ENCODE results near the gene MN1. TPM values are rescaled to one million over a fixed set of nuclear protein-coding genes. Genes with fewer than 3 reads are reported as not detected.
A peak's percentile ranks its signal among the peaks of the same experiment; 100 is the strongest.

Gene MN1
- total RNA-seq, 1 donor from 2014 or later = 145 TPM

DNA sequence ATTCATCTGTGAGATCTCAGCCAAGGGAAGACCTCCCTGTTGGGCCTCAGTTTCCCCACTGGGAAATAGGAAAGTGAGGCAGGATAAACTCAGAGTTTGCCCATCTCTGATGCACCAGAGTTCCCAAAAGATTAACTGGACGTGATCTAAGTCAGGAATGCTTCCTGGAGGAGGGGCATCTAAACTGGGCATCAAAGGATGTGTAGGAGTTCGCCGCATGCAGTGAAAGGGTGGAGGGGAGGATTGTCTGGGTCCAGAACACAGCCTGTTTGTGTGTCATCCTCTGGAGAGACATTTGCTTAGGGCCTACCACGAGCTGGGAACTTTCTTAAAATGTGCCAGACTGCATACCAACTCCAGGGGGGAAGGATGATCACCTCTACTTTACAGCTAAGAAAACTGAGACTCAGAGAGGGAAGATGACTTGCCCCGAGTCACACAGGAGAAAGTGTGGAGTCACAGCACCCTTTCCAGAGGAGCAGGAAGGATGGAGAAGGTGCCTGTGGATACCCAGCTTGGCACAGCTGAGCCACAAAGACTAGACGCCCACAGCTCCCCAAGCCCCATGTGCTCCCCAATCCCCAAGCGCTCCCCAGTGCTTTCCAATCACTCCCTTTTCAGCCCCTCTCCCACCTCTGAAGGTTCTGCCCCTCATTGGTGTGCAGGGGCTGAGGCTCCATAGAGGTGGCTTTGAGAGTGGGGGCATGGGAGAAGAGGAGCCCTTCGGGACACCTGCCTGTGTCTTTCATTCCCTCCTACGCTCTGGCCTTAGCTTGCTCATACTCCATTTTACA is 50.1 kb downstream of the MN1 start:
- TF ChIP-seq, protein P1, sequence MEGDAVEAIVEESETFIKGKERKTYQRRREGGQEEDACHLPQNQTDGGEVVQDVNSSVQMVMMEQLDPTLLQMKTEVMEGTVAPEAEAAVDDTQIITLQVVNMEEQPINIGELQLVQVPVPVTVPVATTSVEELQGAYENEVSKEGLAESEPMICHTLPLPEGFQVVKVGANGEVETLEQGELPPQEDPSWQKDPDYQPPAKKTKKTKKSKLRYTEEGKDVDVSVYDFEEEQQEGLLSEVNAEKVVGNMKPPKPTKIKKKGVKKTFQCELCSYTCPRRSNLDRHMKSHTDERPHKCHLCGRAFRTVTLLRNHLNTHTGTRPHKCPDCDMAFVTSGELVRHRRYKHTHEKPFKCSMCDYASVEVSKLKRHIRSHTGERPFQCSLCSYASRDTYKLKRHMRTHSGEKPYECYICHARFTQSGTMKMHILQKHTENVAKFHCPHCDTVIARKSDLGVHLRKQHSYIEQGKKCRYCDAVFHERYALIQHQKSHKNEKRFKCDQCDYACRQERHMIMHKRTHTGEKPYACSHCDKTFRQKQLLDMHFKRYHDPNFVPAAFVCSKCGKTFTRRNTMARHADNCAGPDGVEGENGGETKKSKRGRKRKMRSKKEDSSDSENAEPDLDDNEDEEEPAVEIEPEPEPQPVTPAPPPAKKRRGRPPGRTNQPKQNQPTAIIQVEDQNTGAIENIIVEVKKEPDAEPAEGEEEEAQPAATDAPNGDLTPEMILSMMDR (IDR thresholded peaks at IDR 0.05) = no peak
- DNase-seq (ENCODE audit: extremely low spot score, unreplicated experiment) = no peak
- peak overlapping the region; percentile 92 for H3K27ac Mint-ChIP-seq (ENCODE audit: unreplicated experiment)
- no peak overlapping the region for H3K4me3 Mint-ChIP-seq (ENCODE audit: unreplicated experiment)
- peaks cover 38% of the 10 kb centered on the region for H3K36me3 Mint-ChIP-seq (ENCODE audit: unreplicated experiment)
- peaks cover 92% of the 10 kb centered on the region for H3K4me1 Mint-ChIP-seq (ENCODE audit: unreplicated experiment)
- no peaks in the 10 kb centered on the region for H3K9me3 Mint-ChIP-seq (ENCODE audit: unreplicated experiment)
- H3K27me3 Mint-ChIP-seq (ENCODE audit: unreplicated experiment) = no peaks in the 10 kb centered on the region

DNA sequence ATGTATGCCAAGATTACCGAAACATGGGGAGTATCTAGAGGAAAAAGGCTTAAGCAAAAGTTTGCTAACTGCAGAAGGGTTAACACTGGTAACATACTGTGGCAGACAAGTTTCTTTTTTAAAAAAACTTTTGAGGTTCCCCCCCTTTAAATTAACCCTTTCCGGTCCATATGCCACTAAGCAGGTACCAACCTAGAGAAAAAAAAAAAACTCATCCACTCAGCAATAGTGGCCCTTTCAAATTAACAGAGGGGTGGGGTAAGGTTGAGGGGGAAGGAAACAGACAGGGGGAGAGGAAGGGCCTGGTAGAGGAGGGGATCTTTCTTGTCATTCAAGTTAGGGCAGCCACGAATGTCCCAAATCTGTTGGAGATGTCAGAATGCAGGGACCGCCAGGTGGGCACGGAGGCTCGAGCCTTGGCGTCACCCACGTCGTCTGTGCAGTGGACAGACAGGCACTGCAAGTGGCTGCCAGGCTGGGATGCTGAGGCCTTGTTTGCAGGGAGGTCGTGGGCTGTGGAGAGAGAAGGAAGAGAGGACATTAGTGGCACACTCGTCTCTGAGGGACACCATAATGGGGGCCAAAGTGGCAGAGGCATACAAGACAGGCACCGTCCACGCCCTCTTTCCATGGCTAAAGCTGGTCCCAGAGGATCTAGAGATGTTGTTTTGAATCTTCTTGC is 50.8 kb downstream of the MN1 start:
- no peak for DNase-seq (ENCODE audit: extremely low spot score, unreplicated experiment)
- peaks cover 37% of the 10 kb centered on the region for H3K36me3 Mint-ChIP-seq (ENCODE audit: unreplicated experiment)
- peak overlapping the region; percentile 38 for H3K4me3 Mint-ChIP-seq (ENCODE audit: unreplicated experiment)
- peak overlapping the region; percentile 92 for H3K27ac Mint-ChIP-seq (ENCODE audit: unreplicated experiment)
- no peaks in the 10 kb centered on the region for H3K27me3 Mint-ChIP-seq (ENCODE audit: unreplicated experiment)
- peaks cover 89% of the 10 kb centered on the region for H3K4me1 Mint-ChIP-seq (ENCODE audit: unreplicated experiment)
- TF ChIP-seq, protein P1 (IDR thresholded peaks at IDR 0.05) = no peak
- H3K9me3 Mint-ChIP-seq (ENCODE audit: unreplicated experiment) = no peaks in the 10 kb centered on the region

DNA sequence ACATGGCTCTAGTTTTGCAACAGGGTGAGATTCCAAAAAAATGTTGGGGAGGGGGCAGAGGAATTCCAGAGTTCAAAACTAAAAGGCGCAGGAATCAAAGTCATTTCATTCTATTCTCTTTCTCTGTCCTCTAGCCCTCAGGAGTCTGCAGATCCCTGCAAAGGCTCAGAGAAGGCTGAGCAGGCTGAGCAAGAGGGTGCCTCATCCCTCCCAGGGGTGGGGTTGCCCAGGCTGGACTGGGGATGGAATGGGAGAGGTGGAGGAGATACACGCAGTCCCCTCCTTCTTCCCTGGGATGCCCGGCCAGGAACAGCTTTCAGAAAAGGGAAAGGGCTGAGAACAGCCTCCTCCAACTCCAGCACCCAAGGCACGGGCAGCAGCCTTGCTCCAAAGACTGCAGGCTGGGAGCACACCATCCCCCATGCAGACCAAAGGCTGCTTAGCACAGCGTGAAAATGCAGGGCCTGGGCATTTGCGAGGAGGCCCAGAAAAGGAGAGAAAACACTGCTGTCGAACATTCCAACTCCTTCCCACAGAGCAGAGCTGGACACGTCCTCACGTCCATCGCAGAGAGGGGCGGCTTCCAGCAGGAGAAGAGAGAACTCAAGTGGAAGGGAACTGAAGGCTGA is 51.8 kb downstream of the MN1 start:
- Mint-ChIP-seq H3K36me3 (ENCODE audit: unreplicated experiment) (peaks cover 33% of the 10 kb centered on the region), H3K27ac (ENCODE audit: unreplicated experiment) (peak overlapping the region; percentile 92), H3K4me3 (ENCODE audit: unreplicated experiment) (peak overlapping the region; percentile 28), H3K4me1 (ENCODE audit: unreplicated experiment) (peaks cover 79% of the 10 kb centered on the region), H3K27me3 (ENCODE audit: unreplicated experiment) (no peaks in the 10 kb centered on the region), H3K9me3 (ENCODE audit: unreplicated experiment) (no peaks in the 10 kb centered on the region)
- DNase-seq (ENCODE audit: extremely low spot score, unreplicated experiment) = no peak
- TF ChIP-seq, protein P1 (IDR thresholded peaks at IDR 0.05) = no peak

DNA sequence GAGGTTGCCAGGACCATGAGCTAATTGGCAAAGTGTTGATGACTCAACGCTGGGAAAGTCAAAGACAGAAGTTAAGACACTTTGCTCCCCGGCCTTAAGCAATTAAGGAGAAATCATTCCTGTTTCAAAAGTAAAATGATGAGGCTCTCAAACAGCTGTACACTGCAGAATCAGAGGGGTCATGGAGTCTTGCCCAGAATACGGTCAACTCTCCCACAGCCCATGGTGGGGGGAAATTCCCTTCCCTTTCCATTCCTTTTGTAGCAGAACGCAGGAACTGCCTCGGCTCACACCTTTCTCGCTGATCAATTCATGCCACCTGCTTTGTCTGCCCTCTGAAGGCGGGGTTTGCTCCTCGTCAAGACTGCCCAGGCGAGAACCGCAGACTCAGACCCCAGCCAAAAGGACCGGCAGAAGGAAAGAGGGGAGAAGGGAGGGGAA is 52.8 kb downstream of the MN1 start:
- peaks cover 25% of the 10 kb centered on the region for H3K36me3 Mint-ChIP-seq (ENCODE audit: unreplicated experiment)
- TF ChIP-seq, protein P1 (IDR thresholded peaks at IDR 0.05) = no peak
- no peaks in the 10 kb centered on the region for H3K9me3 Mint-ChIP-seq (ENCODE audit: unreplicated experiment)
- peak overlapping the region; percentile 92 for H3K27ac Mint-ChIP-seq (ENCODE audit: unreplicated experiment)
- no peaks in the 10 kb centered on the region for H3K27me3 Mint-ChIP-seq (ENCODE audit: unreplicated experiment)
- no peak for DNase-seq (ENCODE audit: extremely low spot score, unreplicated experiment)
- H3K4me1 Mint-ChIP-seq (ENCODE audit: unreplicated experiment) = peaks cover 69% of the 10 kb centered on the region
- H3K4me3 Mint-ChIP-seq (ENCODE audit: unreplicated experiment) = peak overlapping the region; percentile 28

DNA sequence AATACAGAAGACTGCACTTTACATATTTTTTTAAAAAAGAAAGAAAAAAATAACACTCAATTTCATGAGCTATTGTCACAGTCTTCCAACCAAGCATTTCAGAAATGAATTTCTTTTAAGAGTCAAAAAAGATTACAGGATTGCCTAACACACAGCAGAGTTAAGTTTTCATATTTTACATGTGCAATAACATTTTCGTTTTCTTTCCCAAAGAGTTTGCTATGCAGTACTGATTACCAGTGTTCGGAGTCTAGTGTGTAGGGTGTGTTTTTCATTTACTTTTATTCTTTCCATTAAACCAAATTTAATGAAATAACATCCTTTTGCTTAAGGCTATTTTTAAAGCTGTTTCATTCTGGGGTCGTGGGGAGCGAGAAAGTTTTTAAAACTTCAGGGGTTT is 53.2 kb downstream of the MN1 start:
- peaks cover 65% of the 10 kb centered on the region for H3K4me1 Mint-ChIP-seq (ENCODE audit: unreplicated experiment)
- H3K9me3 Mint-ChIP-seq (ENCODE audit: unreplicated experiment) = no peaks in the 10 kb centered on the region
- H3K4me3 Mint-ChIP-seq (ENCODE audit: unreplicated experiment) = peak overlapping the region; percentile 28
- H3K27ac Mint-ChIP-seq (ENCODE audit: unreplicated experiment) = peak overlapping the region; percentile 92
- no peaks in the 10 kb centered on the region for H3K27me3 Mint-ChIP-seq (ENCODE audit: unreplicated experiment)
- TF ChIP-seq, protein P1 (IDR thresholded peaks at IDR 0.05) = no peak
- peaks cover 24% of the 10 kb centered on the region for H3K36me3 Mint-ChIP-seq (ENCODE audit: unreplicated experiment)
- no peak for DNase-seq (ENCODE audit: extremely low spot score, unreplicated experiment)
